Mesenchymal stem cell (in vitro differentiated cells and primary cell): ENCODE results near the gene MAFB.

Source experiments
- DNase-seq: peaks from one replicate; pipeline ENCODE4 v3.0.0-alpha.2; 2013
- H2AFZ ChIP-seq: one replicate; pipeline ENCODE4 v1.6.1; 2013; ENCODE audit warnings: low read depth, mild to moderate bottlenecking, control low read depth, inconsistent platforms, low read length, moderate library complexity
- H2AK5ac ChIP-seq: 2 replicates; pipeline ENCODE4 v1.6.1; 2013; ENCODE audit warnings: low read length, moderate library complexity, mild to moderate bottlenecking, inconsistent platforms; ENCODE audit not compliant: severe bottlenecking
- H2BK120ac ChIP-seq: one replicate; pipeline ENCODE4 v1.6.1; 2013; ENCODE audit warnings: low read depth, mild to moderate bottlenecking, inconsistent platforms, low read length, moderate library complexity
- H2BK12ac ChIP-seq, 2 experiments: one replicate each; pipeline ENCODE4 v1.6.1; 2013; ENCODE audit warnings: inconsistent platforms in 2 of 2, low read length in 2 of 2, mild to moderate bottlenecking in 2 of 2, moderate library complexity in 2 of 2, control low read depth in 1 of 2
- H2BK15ac ChIP-seq: one replicate; pipeline ENCODE4 v1.6.1; 2013; ENCODE audit warnings: mild to moderate bottlenecking, low read depth, inconsistent platforms; ENCODE audit not compliant: poor library complexity, severe bottlenecking
- H2BK5ac ChIP-seq: 2 replicates; pipeline ENCODE4 v1.6.1; 2013; ENCODE audit warnings: low read depth, mild to moderate bottlenecking, low read length, control low read depth, inconsistent platforms; ENCODE audit not compliant: poor library complexity, severe bottlenecking
- H3K14ac ChIP-seq, 2 experiments: one replicate each; pipeline ENCODE4 v1.6.1; 2013; ENCODE audit warnings: inconsistent platforms in 2 of 2, low read length in 2 of 2, control low read depth in 1 of 2, mild to moderate bottlenecking in 1 of 2, moderate library complexity in 1 of 2
- H3K18ac ChIP-seq, 2 experiments: one replicate each; pipeline ENCODE4 v1.6.1; 2013; ENCODE audit warnings: inconsistent platforms in 2 of 2, low read length in 2 of 2, control low read depth in 1 of 2, low read depth in 1 of 2, mild to moderate bottlenecking in 1 of 2
- H3K23ac ChIP-seq, 2 experiments: one replicate each; pipeline ENCODE4 v1.6.1; 2013; ENCODE audit warnings: inconsistent platforms in 2 of 2, low read length in 2 of 2, mild to moderate bottlenecking in 2 of 2, moderate library complexity in 2 of 2, control low read depth in 1 of 2
- H3K27ac ChIP-seq: 2 replicates; pipeline ENCODE4 v1.5.1; 2013; ENCODE audit warnings: mild to moderate bottlenecking, moderate library complexity, low read length, control low read depth, inconsistent platforms; ENCODE audit not compliant: poor library complexity, severe bottlenecking
- H3K27me3 ChIP-seq, 2 experiments: 2 replicates each; pipeline versions ENCODE4 v1.6.1 to v1.7.0; 2013; ENCODE audit warnings: low read length in 2 of 2, mild to moderate bottlenecking in 2 of 2, moderate library complexity in 2 of 2, control low read depth in 1 of 2, inconsistent platforms in 1 of 2; ENCODE audit not compliant: control insufficient read depth in 1 of 2, insufficient read depth in 1 of 2
- H3K36me3 ChIP-seq, 2 experiments: 2 replicates each; pipeline versions ENCODE4 v1.6.1 to v1.7.0; 2013; ENCODE audit warnings: low read length in 2 of 2, control low read depth in 1 of 2, inconsistent platforms in 1 of 2, low read depth in 1 of 2, mild to moderate bottlenecking in 1 of 2; ENCODE audit not compliant: insufficient read depth in 2 of 2, control insufficient read depth in 1 of 2
- H3K4ac ChIP-seq, 2 experiments: one replicate each; pipeline ENCODE4 v1.6.1; 2013; ENCODE audit warnings: inconsistent platforms in 2 of 2, low read length in 2 of 2, mild to moderate bottlenecking in 2 of 2, moderate library complexity in 2 of 2, control low read depth in 1 of 2, low read depth in 1 of 2
- H3K4me1 ChIP-seq: 2 replicates; pipeline ENCODE4 v1.6.1; 2013; ENCODE audit warnings: low read depth, low read length, control low read depth; ENCODE audit not compliant: control insufficient read depth, insufficient read depth
- H3K4me2 ChIP-seq: 2 replicates; pipeline ENCODE4 v1.6.1; 2013; ENCODE audit warnings: low read length, mild to moderate bottlenecking, inconsistent platforms; ENCODE audit not compliant: poor library complexity, severe bottlenecking
- H3K4me3 ChIP-seq, 2 experiments: 2 replicates each; pipeline versions ENCODE4 v1.5.1 to v1.7.0; 2013; ENCODE audit warnings: low read length in 2 of 2, mild to moderate bottlenecking in 2 of 2, control low read depth in 1 of 2, low read depth in 1 of 2; ENCODE audit not compliant: insufficient read depth in 1 of 2
- H3K79me1 ChIP-seq: replicated peaks from 2 replicates; pipeline ENCODE4 v1.6.1; 2013; ENCODE audit warnings: mild to moderate bottlenecking, control low read depth, low read length, inconsistent platforms; ENCODE audit not compliant: poor library complexity, severe bottlenecking
- H3K9ac ChIP-seq: 2 replicates; pipeline ENCODE4 v1.7.0; 2013; ENCODE audit warnings: mild to moderate bottlenecking, low read length, moderate library complexity
- H3K9me3 ChIP-seq: 2 replicates; pipeline ENCODE4 v1.7.0; 2013; ENCODE audit warnings: mild to moderate bottlenecking, low read length; ENCODE audit not compliant: control insufficient read depth
- H4K8ac ChIP-seq: one replicate; pipeline ENCODE4 v1.6.1; 2013; ENCODE audit warnings: inconsistent platforms, mild to moderate bottlenecking, low read length, moderate library complexity
- H4K91ac ChIP-seq: one replicate; pipeline ENCODE4 v1.6.1; 2013; ENCODE audit warnings: mild to moderate bottlenecking, low read length, inconsistent platforms
- WGBS: methylation state at CpG from one replicate; pipeline ENCODE4 v1.1.7; 2013; ENCODE audit warnings: mixed read lengths; 5-methylcytosine and 5-hydroxymethylcytosine counted together

The MAFB gene

DNA sequence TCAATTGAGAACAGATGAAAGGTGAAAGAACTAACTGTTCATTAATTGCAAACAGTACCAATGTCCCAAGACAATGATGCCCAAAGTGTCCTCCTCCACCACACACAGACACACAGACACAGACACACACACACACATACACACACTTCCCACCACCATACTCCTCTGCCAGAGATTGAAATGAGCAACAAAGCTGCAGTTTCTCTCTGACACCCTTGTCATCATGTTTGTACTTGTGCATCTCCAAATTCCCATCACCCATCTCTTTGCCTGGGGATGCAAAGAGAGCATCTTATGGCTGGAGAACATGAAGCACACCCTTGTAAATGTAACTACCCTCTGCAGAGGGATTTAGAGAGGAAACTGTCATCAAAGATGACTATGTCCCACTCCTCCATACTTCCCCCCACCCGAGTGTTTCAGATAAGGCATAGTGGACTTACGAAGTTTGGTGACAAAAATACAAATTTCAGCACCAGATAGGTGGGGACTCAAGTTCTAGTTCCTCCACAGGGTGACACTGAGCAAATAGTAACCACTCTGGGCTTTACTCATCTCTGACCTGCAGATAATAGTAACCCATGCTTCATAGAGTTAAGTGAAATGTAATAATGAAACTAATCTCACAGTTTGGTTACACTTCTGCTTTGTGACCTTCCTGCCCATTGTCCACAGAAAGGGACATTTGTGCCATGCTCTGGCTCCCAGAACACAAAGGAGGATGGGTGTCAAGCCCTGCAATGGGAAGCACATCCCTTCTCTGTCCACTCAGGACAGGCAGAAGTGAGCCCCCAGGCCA, 8.7 kb downstream of the MAFB start:
- H4K8ac ChIP-seq, result no peak overlapping the region
- H3K4me1 ChIP-seq, result peaks cover 4% of the 10 kb centered on the region
- WGBS, result 81% methylated on average over 2 of the region's 2 CpGs
- H3K9me3 ChIP-seq, result no peaks in the 10 kb centered on the region
- no peak overlapping the region for H3K4ac ChIP-seq
- no peak overlapping the region for H2AFZ ChIP-seq
- peaks cover 0 to 13% of the 10 kb centered on the region in 2 experiments for H3K36me3 ChIP-seq
- H3K79me1 ChIP-seq, result no peaks in the 10 kb centered on the region
- H3K18ac ChIP-seq, result no peak overlapping the region
- H3K27me3 ChIP-seq, result peaks cover 13 to 61% of the 10 kb centered on the region in 2 experiments
- H2BK120ac ChIP-seq, result no peak overlapping the region
- no peak overlapping the region for H3K14ac ChIP-seq
- H3K4me2 ChIP-seq, result no peak overlapping the region
- no peak overlapping the region for H3K23ac ChIP-seq
- no peak overlapping the region for H4K91ac ChIP-seq
- no peak overlapping the region for H2BK12ac ChIP-seq
- no peak overlapping the region for H3K27ac ChIP-seq
- H2BK5ac ChIP-seq, result no peak overlapping the region
- no peak overlapping the region for H3K9ac ChIP-seq
- no peak overlapping the region for H2AK5ac ChIP-seq
- no peak overlapping the region for H3K4me3 ChIP-seq
- H2BK15ac ChIP-seq, result no peak overlapping the region
- DNase-seq, result no peak

DNA sequence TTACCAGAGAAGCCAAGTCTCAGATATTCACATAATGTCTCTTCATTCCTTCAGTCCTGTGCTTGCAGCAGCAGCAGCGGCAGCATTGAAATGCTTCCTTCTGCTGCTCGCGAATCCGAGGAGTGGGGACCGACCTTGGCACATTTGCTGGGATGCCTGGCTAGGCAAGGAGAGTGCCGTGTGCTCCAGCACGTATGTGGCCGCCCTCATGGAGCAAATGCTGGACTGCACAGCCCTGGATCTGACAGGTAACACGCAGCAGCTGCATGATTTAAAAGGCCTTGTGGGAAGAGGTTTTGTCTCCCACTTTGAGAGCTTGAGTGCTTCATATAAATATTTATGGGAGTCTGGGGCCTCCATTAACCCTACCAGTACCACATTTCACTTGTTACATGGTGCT, 9.9 kb downstream of the MAFB start:
- no peak overlapping the region for H4K91ac ChIP-seq
- H3K18ac ChIP-seq, result no peak overlapping the region
- H2BK12ac ChIP-seq, result no peak overlapping the region
- no peak overlapping the region for H3K4ac ChIP-seq
- no peak overlapping the region for H2AFZ ChIP-seq
- no peak overlapping the region for H3K23ac ChIP-seq
- DNase-seq, result no peak
- peaks cover 4% of the 10 kb centered on the region for H3K4me1 ChIP-seq
- H3K79me1 ChIP-seq, result no peaks in the 10 kb centered on the region
- no peak overlapping the region for H3K9ac ChIP-seq
- H2BK120ac ChIP-seq, result no peak overlapping the region
- H2BK5ac ChIP-seq, result no peak overlapping the region
- no peak overlapping the region for H2BK15ac ChIP-seq
- H2AK5ac ChIP-seq, result no peak overlapping the region
- H3K4me2 ChIP-seq, result no peak overlapping the region
- no peak overlapping the region for H3K27ac ChIP-seq
- H4K8ac ChIP-seq, result no peak overlapping the region
- peaks cover 0 to 5% of the 10 kb centered on the region in 2 experiments for H3K36me3 ChIP-seq
- no peak overlapping the region for H3K4me3 ChIP-seq
- H3K14ac ChIP-seq, result no peak overlapping the region
- WGBS, result 71% methylated on average over 8 of the region's 9 CpGs
- H3K9me3 ChIP-seq, result no peaks in the 10 kb centered on the region
- H3K27me3 ChIP-seq, result peaks cover 18 to 50% of the 10 kb centered on the region in 2 experiments

DNA sequence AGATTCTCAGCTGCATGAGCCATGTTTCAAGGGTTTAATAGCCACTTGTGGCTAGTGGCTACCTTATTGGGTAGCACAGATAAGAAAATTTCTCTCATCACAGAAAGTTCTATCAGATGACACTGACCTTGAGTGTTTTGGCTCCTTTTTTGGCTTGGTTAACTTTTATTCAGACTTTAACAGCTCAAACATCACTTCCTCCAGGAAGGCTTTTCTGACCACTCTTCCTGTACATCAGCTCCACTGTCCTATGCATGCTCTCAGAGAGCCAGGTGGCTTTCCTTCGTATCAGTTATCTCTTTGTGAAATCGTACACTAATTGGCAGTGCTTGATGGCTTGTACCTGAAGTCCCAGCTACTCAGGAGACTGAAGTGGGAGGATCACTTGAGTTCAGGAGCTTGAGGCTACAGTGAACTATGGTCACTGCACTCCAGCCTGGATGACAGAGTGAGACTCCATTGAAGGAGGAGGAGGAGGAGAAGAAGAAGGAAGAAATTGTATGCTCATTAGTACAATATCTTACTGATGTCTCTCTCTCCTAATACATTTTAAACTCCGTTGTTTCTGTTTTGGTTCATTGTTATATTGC, 10.7 kb downstream of the MAFB start:
- no peak overlapping the region for H3K4ac ChIP-seq
- no peak overlapping the region for H2BK12ac ChIP-seq
- no peaks in the 10 kb centered on the region for H3K36me3 ChIP-seq
- no peak overlapping the region for H3K18ac ChIP-seq
- H3K79me1 ChIP-seq, result no peaks in the 10 kb centered on the region
- H3K27me3 ChIP-seq, result peaks cover 24 to 49% of the 10 kb centered on the region in 2 experiments
- no peak overlapping the region for H3K9ac ChIP-seq
- H4K8ac ChIP-seq, result no peak overlapping the region
- no peak overlapping the region for H3K4me2 ChIP-seq
- no peak overlapping the region for H3K23ac ChIP-seq
- H3K9me3 ChIP-seq, result no peaks in the 10 kb centered on the region
- no peak overlapping the region for H2BK120ac ChIP-seq
- peaks cover 3% of the 10 kb centered on the region for H3K4me1 ChIP-seq
- WGBS, result 79% methylated on average over 3 of the region's 3 CpGs
- H3K27ac ChIP-seq, result no peak overlapping the region
- H2AFZ ChIP-seq, result no peak overlapping the region
- no peak overlapping the region for H4K91ac ChIP-seq
- H2AK5ac ChIP-seq, result no peak overlapping the region
- H2BK15ac ChIP-seq, result no peak overlapping the region
- no peak for DNase-seq
- no peak overlapping the region for H3K4me3 ChIP-seq
- H2BK5ac ChIP-seq, result no peak overlapping the region
- no peak overlapping the region for H3K14ac ChIP-seq

DNA sequence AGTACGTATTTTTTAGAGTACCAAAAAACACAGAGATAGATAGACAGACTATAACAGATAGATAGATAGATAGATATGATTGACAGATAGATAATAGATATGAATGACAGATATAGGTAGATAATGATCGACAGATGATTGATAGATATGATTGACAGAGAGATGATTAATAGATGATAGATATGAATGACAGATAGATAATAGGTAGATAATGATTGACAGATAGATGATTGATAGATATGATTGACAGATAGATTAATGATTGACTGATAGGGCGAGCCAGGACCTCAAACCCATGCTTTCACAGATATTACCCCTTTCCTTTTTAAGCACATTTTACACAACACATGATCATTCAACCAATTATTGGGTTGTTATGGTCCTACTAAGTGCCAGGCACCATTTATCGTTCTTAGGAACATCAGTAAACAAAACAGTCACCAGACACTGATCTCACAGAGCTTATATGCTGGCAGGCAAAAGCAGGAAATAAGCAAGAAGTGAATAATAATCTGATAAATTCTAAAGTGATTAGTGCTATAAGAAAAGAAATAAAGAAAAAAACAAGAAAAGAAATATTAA, 11.6 kb downstream of the MAFB start:
- no peak overlapping the region for H3K4ac ChIP-seq
- no peak overlapping the region for H3K14ac ChIP-seq
- DNase-seq, result no peak
- H3K18ac ChIP-seq, result no peak overlapping the region
- H2BK12ac ChIP-seq, result no peak overlapping the region
- H4K8ac ChIP-seq, result no peak overlapping the region
- no peaks in the 10 kb centered on the region for H3K9me3 ChIP-seq
- H3K27ac ChIP-seq, result no peak overlapping the region
- H2AK5ac ChIP-seq, result no peak overlapping the region
- H3K36me3 ChIP-seq, result no peaks in the 10 kb centered on the region
- H2BK120ac ChIP-seq, result no peak overlapping the region
- no peak overlapping the region for H3K9ac ChIP-seq
- no peak overlapping the region for H2AFZ ChIP-seq
- H2BK5ac ChIP-seq, result no peak overlapping the region
- no peaks in the 10 kb centered on the region for H3K79me1 ChIP-seq
- H3K23ac ChIP-seq, result no peak overlapping the region
- H2BK15ac ChIP-seq, result no peak overlapping the region
- H3K27me3 ChIP-seq, result peaks cover 24 to 39% of the 10 kb centered on the region in 2 experiments
- no peak overlapping the region for H3K4me3 ChIP-seq
- H3K4me1 ChIP-seq, result no peaks in the 10 kb centered on the region
- no peak overlapping the region for H4K91ac ChIP-seq
- WGBS, result 80% methylated on average over 2 of the region's 4 CpGs
- no peak overlapping the region for H3K4me2 ChIP-seq
